Measurements from ENCODE around the gene CPA4.

DNA sequence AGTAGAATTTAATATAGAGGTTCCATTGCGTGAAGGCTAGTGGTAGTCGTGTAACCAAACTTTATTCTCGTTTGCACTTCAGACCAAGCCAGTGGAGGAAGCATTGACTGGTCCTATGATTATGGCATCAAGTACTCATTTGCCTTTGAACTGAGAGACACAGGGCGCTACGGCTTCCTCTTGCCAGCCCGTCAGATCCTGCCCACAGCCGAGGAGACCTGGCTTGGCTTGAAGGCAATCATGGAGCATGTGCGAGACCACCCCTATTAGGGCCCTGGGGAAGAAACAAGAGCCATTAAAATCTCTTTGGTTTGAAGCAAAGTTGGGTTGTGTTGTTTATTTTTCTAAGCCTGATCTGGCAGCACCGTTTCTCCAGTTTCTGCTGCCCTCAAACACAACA, 3.5 kb upstream of the CPA4 start:
- no peak for TF ChIP-seq POLR2A (IDR thresholded peaks at IDR 0.05)
- TF ChIP-seq, protein P1, sequence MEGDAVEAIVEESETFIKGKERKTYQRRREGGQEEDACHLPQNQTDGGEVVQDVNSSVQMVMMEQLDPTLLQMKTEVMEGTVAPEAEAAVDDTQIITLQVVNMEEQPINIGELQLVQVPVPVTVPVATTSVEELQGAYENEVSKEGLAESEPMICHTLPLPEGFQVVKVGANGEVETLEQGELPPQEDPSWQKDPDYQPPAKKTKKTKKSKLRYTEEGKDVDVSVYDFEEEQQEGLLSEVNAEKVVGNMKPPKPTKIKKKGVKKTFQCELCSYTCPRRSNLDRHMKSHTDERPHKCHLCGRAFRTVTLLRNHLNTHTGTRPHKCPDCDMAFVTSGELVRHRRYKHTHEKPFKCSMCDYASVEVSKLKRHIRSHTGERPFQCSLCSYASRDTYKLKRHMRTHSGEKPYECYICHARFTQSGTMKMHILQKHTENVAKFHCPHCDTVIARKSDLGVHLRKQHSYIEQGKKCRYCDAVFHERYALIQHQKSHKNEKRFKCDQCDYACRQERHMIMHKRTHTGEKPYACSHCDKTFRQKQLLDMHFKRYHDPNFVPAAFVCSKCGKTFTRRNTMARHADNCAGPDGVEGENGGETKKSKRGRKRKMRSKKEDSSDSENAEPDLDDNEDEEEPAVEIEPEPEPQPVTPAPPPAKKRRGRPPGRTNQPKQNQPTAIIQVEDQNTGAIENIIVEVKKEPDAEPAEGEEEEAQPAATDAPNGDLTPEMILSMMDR (IDR thresholded peaks at IDR 0.05) = no peak
